IMR-90 (cell line): ENCODE measurements around the gene MYO3B. TPM values are rescaled to one million over a fixed set of nuclear protein-coding genes. Genes with fewer than 3 reads are reported as not detected.

Experiments
- ATAC-seq: fragments of 200-7000 bp; cut with Tn5 transposase; 2 replicates; pipeline ENCODE4 v1.9.1; 2020; ENCODE audit warnings: low read depth, mild to moderate bottlenecking, moderate library complexity
- BruUV-seq: library from RNA; stranded (reverse); fragments of 400-500 nt; replicated peaks from 2 replicates; lab custom pipeline; 2021; lab: Mats Ljungman, UMichigan
- CTCF ChIA-PET: fragments of 300-600 bp; formaldehyde crosslinking; extraction: SDS; loops from one replicate; lab custom pipeline; 2021; ENCODE audit warnings: antibody characterized with exemption; lab: Yijun Ruan, JAX
- POLR2A ChIA-PET: fragments of 300-600 bp; sonication (Branson Sonifier 250); formaldehyde crosslinking; loops from one replicate; lab custom pipeline; 2022; ENCODE audit warnings: antibody characterized with exemption; ENCODE audit not compliant: unreplicated experiment; lab: Charles Lee
- DNase-seq: peaks from one replicate; pipeline ENCODE4 v3.0.0; 2013
- H2AFZ ChIP-seq: replicated peaks from 2 replicates; pipeline ENCODE3; 2013; ENCODE audit warnings: low read length, mild to moderate bottlenecking; ENCODE audit not compliant: poor library complexity
- H2AK5ac ChIP-seq: 2 replicates; pipeline ENCODE4 v1.6.1; 2013; ENCODE audit warnings: low read depth, low read length, inconsistent platforms
- H2AK9ac ChIP-seq: replicated peaks from 2 replicates; pipeline ENCODE3; 2013; ENCODE audit warnings: mild to moderate bottlenecking, low read depth, low read length, moderate library complexity; ENCODE audit not compliant: poor library complexity
- H2BK120ac ChIP-seq: 2 replicates; pipeline ENCODE4 v1.6.1; 2013; ENCODE audit warnings: low read depth, low read length, inconsistent platforms
- H2BK15ac ChIP-seq: 3 replicates; pipeline ENCODE4 v1.6.1; 2013; ENCODE audit warnings: low read depth, low read length, inconsistent platforms
- H2BK20ac ChIP-seq: 2 replicates; pipeline ENCODE4 v1.6.1; 2013; ENCODE audit warnings: low read depth, mild to moderate bottlenecking, inconsistent platforms, low read length, moderate library complexity
- H2BK5ac ChIP-seq: 2 replicates; pipeline ENCODE4 v1.6.1; 2013; ENCODE audit warnings: mild to moderate bottlenecking, low read depth, low read length, inconsistent platforms; ENCODE audit not compliant: poor library complexity, severe bottlenecking
- H3K14ac ChIP-seq: replicated peaks from 2 replicates; pipeline ENCODE4 v1.6.1; 2013; ENCODE audit warnings: low read depth, low read length, inconsistent platforms
- H3K18ac ChIP-seq: 2 replicates; pipeline ENCODE4 v1.6.1; 2013; ENCODE audit warnings: low read depth, low read length, control low read depth
- H3K23ac ChIP-seq: 2 replicates; pipeline ENCODE4 v1.6.1; 2013; ENCODE audit warnings: low read depth, low read length, inconsistent platforms
- H3K27ac ChIP-seq: 2 replicates; pipeline ENCODE4 v1.5.1; 2013; ENCODE audit warnings: mild to moderate bottlenecking, control low read depth, low read length; ENCODE audit not compliant: insufficient read depth
- H3K27me3 ChIP-seq: 2 replicates; pipeline ENCODE4 v1.6.1; 2013; ENCODE audit warnings: low read length; ENCODE audit not compliant: control insufficient read depth, insufficient read depth
- H3K36me3 ChIP-seq: 2 replicates; pipeline ENCODE4 v1.6.1; 2013; ENCODE audit warnings: low read length, mixed read lengths; ENCODE audit not compliant: control insufficient read depth, insufficient read depth
- H3K4ac ChIP-seq: 2 replicates; pipeline ENCODE4 v1.6.1; 2013; ENCODE audit warnings: low read depth, low read length, inconsistent platforms
- H3K4me1 ChIP-seq: 2 replicates; pipeline ENCODE4 v1.6.1; 2013; ENCODE audit warnings: low read length, mixed read lengths; ENCODE audit not compliant: control insufficient read depth, insufficient read depth
- H3K4me2 ChIP-seq: 2 replicates; pipeline ENCODE4 v1.6.1; 2013; ENCODE audit warnings: low read depth, mild to moderate bottlenecking, control low read depth, low read length, moderate library complexity
- H3K4me3 ChIP-seq: 2 replicates; pipeline ENCODE4 v1.5.1; 2013; ENCODE audit warnings: low read depth, mild to moderate bottlenecking, control low read depth, low read length, moderate library complexity; ENCODE audit not compliant: insufficient read depth
- H3K56ac ChIP-seq: 2 replicates; pipeline ENCODE4 v1.6.1; 2013; ENCODE audit warnings: low read length, inconsistent platforms; ENCODE audit not compliant: insufficient read depth; ENCODE audit errors: extremely low read depth
- H3K79me1 ChIP-seq, 2 experiments: 2 replicates each; pipeline ENCODE4 v1.6.1; 2013; ENCODE audit warnings: low read length in 2 of 2, inconsistent platforms in 1 of 2, low read depth in 1 of 2
- H3K9ac ChIP-seq: 2 replicates; pipeline ENCODE4 v1.6.1; 2013; ENCODE audit warnings: low read depth, low read length, control low read depth
- H3K9me1 ChIP-seq: 2 replicates; pipeline ENCODE4 v1.6.1; 2013; ENCODE audit warnings: low read length, inconsistent platforms; ENCODE audit not compliant: insufficient read depth
- H3K9me3 ChIP-seq: 2 replicates; pipeline ENCODE4 v1.6.1; 2013; ENCODE audit warnings: low read length; ENCODE audit not compliant: control insufficient read depth, insufficient read depth
- H4K20me1 ChIP-seq: 2 replicates; pipeline ENCODE4 v1.6.1; 2013; ENCODE audit warnings: low read length, inconsistent platforms; ENCODE audit not compliant: insufficient read depth
- H4K5ac ChIP-seq: 2 replicates; pipeline ENCODE4 v1.6.1; 2013; ENCODE audit warnings: mild to moderate bottlenecking, low read depth, low read length, control low read depth
- H4K8ac ChIP-seq, 2 experiments: 2 replicates each; pipeline ENCODE4 v1.6.1; 2013; ENCODE audit warnings: low read depth in 2 of 2, low read length in 2 of 2, control low read depth in 1 of 2, inconsistent platforms in 1 of 2
- H4K91ac ChIP-seq: 2 replicates; pipeline ENCODE4 v1.6.1; 2013; ENCODE audit warnings: low read depth, low read length, inconsistent platforms; ENCODE audit not compliant: insufficient read depth
- BHLHE40 ChIP-seq: fragments of 150-350 bp; IDR thresholded peaks from 2 replicates; pipeline ENCODE4 v1.6.1; 2016; ENCODE audit warnings: mild to moderate bottlenecking, low read depth, low read length
- CHD1 ChIP-seq: IDR thresholded peaks from 2 replicates; pipeline ENCODE4 v1.6.1; 2012; ENCODE audit warnings: low read depth, low read length, improper control_type of control experiment
- ELK1 ChIP-seq: fragments of 150-350 bp; IDR thresholded peaks from 2 replicates; pipeline ENCODE4 v1.6.1; 2016; ENCODE audit warnings: low read depth, mild to moderate bottlenecking, low read length, moderate library complexity, borderline replicate concordance
- FOS ChIP-seq: fragments of 150-350 bp; IDR thresholded peaks from 2 replicates; pipeline ENCODE4 v1.6.1; 2016; ENCODE audit warnings: low read depth, low read length
- MAFK ChIP-seq: IDR thresholded peaks from 2 replicates; pipeline ENCODE4 v1.6.1; 2012; ENCODE audit warnings: low read depth, low read length, improper control_type of control experiment
- MXI1 ChIP-seq: IDR thresholded peaks from 2 replicates; pipeline ENCODE4 v1.6.1; 2012; ENCODE audit warnings: low read depth, mild to moderate bottlenecking, low read length, moderate library complexity, borderline replicate concordance
- NFE2L2 ChIP-seq: fragments of 150-350 bp; IDR thresholded peaks from 2 replicates; pipeline ENCODE4 v1.6.1; 2016; ENCODE audit warnings: low read depth, mild to moderate bottlenecking, low read length
- POLR2A ChIP-seq: IDR thresholded peaks from 2 replicates; pipeline ENCODE4 v1.6.1; 2012; ENCODE audit warnings: mild to moderate bottlenecking, low read depth, low read length
- RAD21 ChIP-seq: IDR thresholded peaks from 2 replicates; pipeline ENCODE4 v1.6.1; 2012; ENCODE audit warnings: low read length, improper control_type of control experiment
- RCOR1 ChIP-seq: IDR thresholded peaks from 2 replicates; pipeline ENCODE4 v1.6.1; 2012; ENCODE audit warnings: mild to moderate bottlenecking, low read length, improper control_type of control experiment; ENCODE audit not compliant: insufficient replicate concordance
- RFX5 ChIP-seq: IDR thresholded peaks from 2 replicates; pipeline ENCODE4 v1.8.0; 2012; ENCODE audit warnings: low read depth, mild to moderate bottlenecking, low read length, moderate library complexity
- SMC3 ChIP-seq: fragments of 150-350 bp; IDR thresholded peaks from 2 replicates; pipeline ENCODE4 v1.6.1; 2016; ENCODE audit warnings: low read depth, mild to moderate bottlenecking, antibody characterized with exemption, low read length, moderate library complexity
- USF2 ChIP-seq: fragments of 150-350 bp; IDR thresholded peaks from 2 replicates; pipeline ENCODE4 v1.6.1; 2017; ENCODE audit warnings: mild to moderate bottlenecking, antibody characterized with exemption, low read length, low read depth
- WGBS, 2 experiments: methylation state at CpG; one replicate each; pipeline versions ENCODE4 v1.1.5 to v1.1.7; 2013; ENCODE audit warnings: missing lambda C conversion rate in 2 of 2; ENCODE audit not compliant: insufficient read length in 1 of 2; ENCODE audit errors: extremely low coverage in 2 of 2; 5-methylcytosine and 5-hydroxymethylcytosine counted together
- dilution Hi-C: fragments of 300-500 bp; cut with HindIII; formaldehyde crosslinking; loops from one replicate; pipeline ENCODE4 v1.14.3; 2018; ENCODE audit warnings: low sequenced_read_pairs; ENCODE audit not compliant: unreplicated experiment
- in situ Hi-C: fragments of 300-500 bp; cut with MboI; formaldehyde crosslinking; loops from 3 replicates; pipeline ENCODE4 v1.14.3; 2019; ENCODE audit warnings: low sequenced_read_pairs, inconsistent platforms, mixed read lengths
- intact Hi-C: fragments of 100-400 bp; cut with micrococcal nuclease; formaldehyde crosslinking; loops from 2 replicates; pipeline ENCODE4 v1.10.0; 2022
- polyA plus RNA-seq, 3 experiments: library from polyadenylated mRNA; depleted of rRNA; stranded (reverse); fragments of >200 nt; gene quantifications; 2 replicates each; pipeline ENCODE4 v1.2.3, GENCODE V29; 2012; ENCODE audit warnings: low replicate concordance in 1 of 3
- total RNA-seq: library from RNA; depleted of rRNA; stranded (reverse); fragments of >200 nt; gene quantifications from 2 replicates; pipeline ENCODE4 v1.2.3, GENCODE V29; 2012

MYO3B gene
- total and polyA plus RNA-seq, 2 of the 4 experiments (the other 2 are of a cell fraction), result 0.02 TPM; not detected in 1

- Histone ChIP-seq H2BK120ac (no peak overlapping the region), H4K91ac (no peak overlapping the region), H3K4me3 (no peak overlapping the region), H3K23ac (no peak overlapping the region), H3K9ac (no peak overlapping the region), H4K20me1 (no peaks in the 10 kb centered on the region), H3K56ac (no peak overlapping the region), H4K8ac (no peak overlapping the region), H2AK9ac (no peak overlapping the region), H3K9me1 (no peaks in the 10 kb centered on the region), H3K79me1 (no peaks in the 10 kb centered on the region), H4K5ac (no peak overlapping the region), H3K36me3 (no peaks in the 10 kb centered on the region), H2AK5ac (no peak overlapping the region), H3K18ac (no peak overlapping the region), H2BK15ac (no peak overlapping the region), H2BK5ac (no peak overlapping the region), H3K4ac (no peak overlapping the region), H3K27me3 (no peaks in the 10 kb centered on the region), H2BK20ac (no peak overlapping the region), H3K9me3 (no peaks in the 10 kb centered on the region), H2AFZ (no peak overlapping the region), H3K14ac (no peak overlapping the region), H3K4me1 (no peaks in the 10 kb centered on the region), H3K4me2 (no peak overlapping the region), H3K27ac (no peak overlapping the region)
- no peak for TF ChIP-seq BHLHE40
- no peak for TF ChIP-seq RFX5
- no peak for TF ChIP-seq USF2
- TF ChIP-seq ELK1, result no peak
- TF ChIP-seq CHD1, result no peak
- TF ChIP-seq SMC3, result no peak
- TF ChIP-seq NFE2L2, result no peak
- TF ChIP-seq RCOR1, result no peak
- no peak for TF ChIP-seq POLR2A
- TF ChIP-seq MXI1, result no peak
- TF ChIP-seq RAD21, result no peak
- no peak for TF ChIP-seq MAFK
- no peak for TF ChIP-seq FOS
- intact Hi-C loops, result no loop called here
- no peak for DNase-seq
- ATAC-seq, result no peak
- POLR2A ChIA-PET, result no interaction called here
- no TSS peak for BruUV-seq
- dilution Hi-C loops, result no loop called here
- in situ Hi-C loops, result no loop called here
- WGBS, 2 experiments, result no CpG with 5 or more reads among the region's 2 CpGs
- CTCF ChIA-PET, result no interaction called here
Measured at GRCh38 chr2:170512266-170512665, 334.3 kb downstream of the MYO3B start.
